Nephron (organoid): ENCODE results near the gene HRG.

ENCODE experiments used
- H3K27ac Mint-ChIP-seq, 3 experiments: 2 replicates each; pipeline ENCODE4 v1.8.0; 2020; ENCODE audit warnings: mixed read lengths in 3 of 3, mild to moderate bottlenecking in 2 of 3, moderate library complexity in 1 of 3
- H3K27me3 Mint-ChIP-seq: 2 replicates; pipeline ENCODE4 v1.8.0; 2021; ENCODE audit warnings: low read depth, mild to moderate bottlenecking, moderate library complexity, mixed read lengths
- H3K36me3 Mint-ChIP-seq: 2 replicates; pipeline ENCODE4 v1.8.0; 2020; ENCODE audit warnings: low read depth, mixed read lengths
- H3K4me1 Mint-ChIP-seq: 2 replicates; pipeline ENCODE4 v1.8.0; 2020; ENCODE audit warnings: mixed read lengths
- H3K4me3 Mint-ChIP-seq, 3 experiments: 2 replicates each; pipeline ENCODE4 v1.8.0; 2020; ENCODE audit warnings: mild to moderate bottlenecking in 3 of 3, mixed read lengths in 3 of 3, moderate library complexity in 2 of 3
- H3K9me3 Mint-ChIP-seq: 2 replicates; pipeline ENCODE4 v1.8.0; 2020; ENCODE audit warnings: mixed read lengths
- TF ChIP-seq, protein P1 (sequence below), 3 experiments: fragments of 200-600 bp; sonication (generic); IDR thresholded peaks; one replicate each; pipeline ENCODE4 v1.5.0; 2021; ENCODE audit warnings: antibody characterized with exemption in 3 of 3; ENCODE audit not compliant: unreplicated experiment in 3 of 3

The HRG gene

DNA sequence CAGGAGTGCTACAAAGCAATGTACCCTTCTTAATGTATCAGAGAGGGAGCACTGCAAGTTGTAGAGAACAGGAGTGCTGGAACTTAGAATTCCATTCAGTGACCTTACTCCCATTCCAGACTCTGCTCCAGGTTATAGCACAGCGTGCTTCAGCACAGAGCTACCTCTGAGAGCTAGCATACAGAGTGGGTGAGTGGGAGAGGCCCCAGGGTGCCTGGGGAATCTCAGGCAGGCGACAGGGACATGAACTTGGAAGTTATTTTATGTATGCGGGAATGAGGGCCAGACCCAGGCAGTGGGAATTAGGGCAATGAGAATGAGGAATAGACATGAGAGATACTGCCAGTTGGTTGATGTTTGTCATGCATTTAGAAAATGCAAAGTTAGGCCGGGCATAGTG, 47.7 kb downstream of the HRG start:
- H3K4me3 Mint-ChIP-seq: no peak overlapping the region
- TF ChIP-seq, protein P1, sequence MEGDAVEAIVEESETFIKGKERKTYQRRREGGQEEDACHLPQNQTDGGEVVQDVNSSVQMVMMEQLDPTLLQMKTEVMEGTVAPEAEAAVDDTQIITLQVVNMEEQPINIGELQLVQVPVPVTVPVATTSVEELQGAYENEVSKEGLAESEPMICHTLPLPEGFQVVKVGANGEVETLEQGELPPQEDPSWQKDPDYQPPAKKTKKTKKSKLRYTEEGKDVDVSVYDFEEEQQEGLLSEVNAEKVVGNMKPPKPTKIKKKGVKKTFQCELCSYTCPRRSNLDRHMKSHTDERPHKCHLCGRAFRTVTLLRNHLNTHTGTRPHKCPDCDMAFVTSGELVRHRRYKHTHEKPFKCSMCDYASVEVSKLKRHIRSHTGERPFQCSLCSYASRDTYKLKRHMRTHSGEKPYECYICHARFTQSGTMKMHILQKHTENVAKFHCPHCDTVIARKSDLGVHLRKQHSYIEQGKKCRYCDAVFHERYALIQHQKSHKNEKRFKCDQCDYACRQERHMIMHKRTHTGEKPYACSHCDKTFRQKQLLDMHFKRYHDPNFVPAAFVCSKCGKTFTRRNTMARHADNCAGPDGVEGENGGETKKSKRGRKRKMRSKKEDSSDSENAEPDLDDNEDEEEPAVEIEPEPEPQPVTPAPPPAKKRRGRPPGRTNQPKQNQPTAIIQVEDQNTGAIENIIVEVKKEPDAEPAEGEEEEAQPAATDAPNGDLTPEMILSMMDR (IDR thresholded peaks at IDR 0.05; ENCODE audit: unreplicated experiment in 3 of 3): no peak
- peaks cover 5% of the 10 kb centered on the region for H3K27me3 Mint-ChIP-seq
- no peaks in the 10 kb centered on the region for H3K9me3 Mint-ChIP-seq
- no peaks in the 10 kb centered on the region for H3K4me1 Mint-ChIP-seq
- H3K27ac Mint-ChIP-seq: peak overlapping the region in 1 of 3 experiments; percentile 28
- H3K36me3 Mint-ChIP-seq: no peaks in the 10 kb centered on the region

DNA sequence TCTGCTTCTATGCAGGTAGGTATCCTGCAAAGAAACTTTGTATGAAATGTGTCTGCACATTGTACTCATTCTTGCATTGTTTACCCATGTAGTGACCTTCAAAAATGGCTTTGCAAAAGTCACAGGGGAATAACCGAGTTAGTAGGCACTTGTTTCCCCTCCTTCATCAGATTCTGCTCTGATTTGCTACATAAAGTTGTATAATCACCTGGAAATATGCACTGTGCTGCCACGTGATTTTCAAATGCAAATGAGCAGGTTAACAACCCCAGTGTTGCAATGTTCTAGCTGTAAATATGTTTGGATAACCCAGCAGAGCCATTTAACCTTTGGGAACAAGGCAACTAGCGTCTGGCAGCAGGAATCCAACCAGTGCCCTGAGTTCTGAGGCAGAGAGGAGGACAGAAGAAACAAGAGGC, 51.2 kb downstream of the HRG start, which contains the start of gene KNG1:
TSS of gene KNG1 (plus strand) at position 321 of the 419 bp plus-strand sequence. CDS start 184 bp downstream, outside the sequence.
- TF ChIP-seq, protein P1 (IDR thresholded peaks at IDR 0.05; ENCODE audit: unreplicated experiment in 3 of 3): no peak
- H3K27me3 Mint-ChIP-seq: no peaks in the 10 kb centered on the region

DNA sequence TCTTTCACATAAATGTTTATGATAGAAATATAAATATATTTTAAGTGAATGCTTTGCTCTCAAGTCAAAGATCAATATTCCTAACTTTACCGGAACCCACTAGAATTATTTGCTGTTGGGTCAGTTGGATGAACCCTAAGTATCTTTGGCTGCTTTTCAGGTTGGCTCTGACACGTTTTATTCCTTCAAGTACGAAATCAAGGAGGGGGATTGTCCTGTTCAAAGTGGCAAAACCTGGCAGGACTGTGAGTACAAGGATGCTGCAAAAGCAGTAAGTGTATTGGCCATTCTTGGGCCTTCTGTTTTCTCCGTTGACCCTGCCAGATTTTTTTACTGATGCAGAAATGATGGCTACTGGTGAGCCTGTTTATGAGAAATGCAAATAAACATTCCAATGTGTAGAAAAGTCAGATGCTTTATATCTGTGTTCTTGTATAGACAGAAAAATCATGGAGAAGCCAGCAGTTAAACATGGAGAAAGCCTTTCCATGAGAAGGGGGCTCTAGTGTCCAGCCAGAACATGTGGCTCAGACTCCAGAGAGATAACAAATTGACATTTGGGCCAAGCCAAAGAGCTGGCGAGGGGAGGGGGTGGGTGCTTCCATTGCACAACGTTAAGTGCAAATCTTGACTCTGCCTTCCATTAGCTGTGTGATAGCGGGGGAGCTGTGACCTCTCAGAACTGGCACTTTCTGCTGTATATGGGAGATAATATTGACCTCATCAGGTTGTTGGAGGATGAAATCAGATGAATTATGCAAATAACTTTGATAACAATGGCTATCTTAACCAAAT, 54.3 kb downstream of the HRG start:
- H3K4me1 Mint-ChIP-seq: no peaks in the 10 kb centered on the region
- no peaks in the 10 kb centered on the region for H3K36me3 Mint-ChIP-seq
- no peak overlapping the region for H3K27ac Mint-ChIP-seq
- no peak overlapping the region for H3K4me3 Mint-ChIP-seq
- peaks cover 6% of the 10 kb centered on the region for H3K27me3 Mint-ChIP-seq
- no peaks in the 10 kb centered on the region for H3K9me3 Mint-ChIP-seq
- TF ChIP-seq, protein P1 (IDR thresholded peaks at IDR 0.05; ENCODE audit: unreplicated experiment in 3 of 3): no peak

More for the DNA sequence above, 51.2 kb downstream of the HRG start, which contains the start of gene KNG1:
- Mint-ChIP-seq H3K9me3 (no peaks in the 10 kb centered on the region), H3K4me3 (no peak within 1 kb of the TSS), H3K27ac (peak within 1 kb of the TSS in 1 of 3 experiments; percentile 40), H3K36me3 (no peaks in the 10 kb centered on the region), H3K4me1 (no peaks in the 10 kb centered on the region)

- no peaks in the 10 kb centered on the region for H3K36me3 Mint-ChIP-seq
- no peak overlapping the region for H3K4me3 Mint-ChIP-seq
- no peak overlapping the region for H3K27ac Mint-ChIP-seq
- H3K4me1 Mint-ChIP-seq: no peaks in the 10 kb centered on the region
- TF ChIP-seq, protein P1 (IDR thresholded peaks at IDR 0.05; ENCODE audit: unreplicated experiment in 3 of 3): no peak
- no peaks in the 10 kb centered on the region for H3K9me3 Mint-ChIP-seq
- H3K27me3 Mint-ChIP-seq: peaks cover 8% of the 10 kb centered on the region
Measured at GRCh38 chr3:186722457-186722856, 56.6 kb downstream of the HRG start.

DNA sequence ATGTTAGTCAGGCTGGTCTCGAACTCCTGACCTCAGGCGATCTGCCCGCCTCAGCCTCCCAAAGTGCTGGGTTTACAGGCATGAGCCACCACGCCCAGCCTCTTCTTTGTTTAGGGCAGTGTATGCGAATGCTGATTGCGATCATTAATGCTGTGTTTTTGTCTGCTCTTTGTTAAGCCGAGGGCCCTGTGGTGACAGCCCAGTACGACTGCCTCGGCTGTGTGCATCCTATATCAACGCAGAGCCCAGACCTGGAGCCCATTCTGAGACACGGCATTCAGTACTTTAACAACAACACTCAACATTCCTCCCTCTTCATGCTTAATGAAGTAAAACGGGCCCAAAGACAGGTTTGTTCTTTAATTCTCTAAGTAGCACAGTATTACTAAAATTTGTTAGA, 59.1 kb downstream of the HRG start:
- peaks cover 8% of the 10 kb centered on the region for H3K27me3 Mint-ChIP-seq
- TF ChIP-seq, protein P1 (IDR thresholded peaks at IDR 0.05; ENCODE audit: unreplicated experiment in 3 of 3): no peak
- H3K27ac Mint-ChIP-seq: no peak overlapping the region
- H3K4me3 Mint-ChIP-seq: no peak overlapping the region
- no peaks in the 10 kb centered on the region for H3K9me3 Mint-ChIP-seq
- H3K36me3 Mint-ChIP-seq: no peaks in the 10 kb centered on the region
- H3K4me1 Mint-ChIP-seq: no peaks in the 10 kb centered on the region
